Esophagus (tissue), 2 donors: ENCODE results near the gene CHAC1. TPM values are rescaled to one million over a fixed set of nuclear protein-coding genes. Genes with fewer than 3 reads are reported as not detected.
"Not testable (repeated sequence)": the region's sequence is repeated elsewhere in the genome, so short reads cannot be mapped to it uniquely, and the experiment has no call there.

Experiments used
- H3K27ac ChIP-seq, 2 donors: one replicate each; pipeline ENCODE4 v1.5.1; 2013; ENCODE audit warnings: low read depth in 2 of 2, mild to moderate bottlenecking in 2 of 2, inconsistent platforms in 1 of 2, low read length in 1 of 2, moderate library complexity in 1 of 2
- H3K27me3 ChIP-seq, 2 donors: one replicate each; pipeline ENCODE4 v1.6.1; 2013; ENCODE audit warnings: low read length in 2 of 2, control low read depth in 1 of 2, mild to moderate bottlenecking in 1 of 2; ENCODE audit not compliant: insufficient read depth in 2 of 2, control insufficient read depth in 1 of 2
- H3K36me3 ChIP-seq, 2 donors: one replicate each; pipeline ENCODE4 v1.6.1; 2013; ENCODE audit warnings: low read length in 1 of 2; ENCODE audit not compliant: control insufficient read depth in 2 of 2, insufficient read depth in 2 of 2
- H3K4me1 ChIP-seq, 2 donors: one replicate each; pipeline ENCODE4 v1.6.1; 2013; ENCODE audit warnings: low read length in 1 of 2; ENCODE audit not compliant: control insufficient read depth in 2 of 2, insufficient read depth in 2 of 2
- H3K4me3 ChIP-seq, 2 donors: one replicate each; pipeline ENCODE4 v1.5.1; 2013; ENCODE audit warnings: low read length in 2 of 2, mild to moderate bottlenecking in 2 of 2, low read depth in 1 of 2, moderate library complexity in 1 of 2
- H3K9me3 ChIP-seq, 2 donors: one replicate each; pipeline ENCODE4 v1.6.1; 2013; ENCODE audit warnings: mild to moderate bottlenecking in 2 of 2, low read depth in 1 of 2, low read length in 1 of 2, moderate library complexity in 1 of 2; ENCODE audit not compliant: control insufficient read depth in 2 of 2, insufficient read depth in 1 of 2
- WGBS, 2 donors: extraction: QIAGEN DNeasy Blood & Tissue Kit; methylation state at CpG; one replicate each; pipeline ENCODE4 v1.1.7; 2013; 5-methylcytosine and 5-hydroxymethylcytosine counted together
- polyA plus RNA-seq, 2 donors: library from polyadenylated mRNA; stranded (reverse); fragments of 200-250 nt; gene quantifications; one replicate each; pipeline ENCODE4 v1.2.3, GENCODE V29; 2013
- donor health status: healthy with polysubstance abuse.
- donor health status: Bipolar disorder and iron deficiency.

The CHAC1 gene
- polyA plus RNA-seq, 2 donors = 21.1 to 70.9 TPM

DNA sequence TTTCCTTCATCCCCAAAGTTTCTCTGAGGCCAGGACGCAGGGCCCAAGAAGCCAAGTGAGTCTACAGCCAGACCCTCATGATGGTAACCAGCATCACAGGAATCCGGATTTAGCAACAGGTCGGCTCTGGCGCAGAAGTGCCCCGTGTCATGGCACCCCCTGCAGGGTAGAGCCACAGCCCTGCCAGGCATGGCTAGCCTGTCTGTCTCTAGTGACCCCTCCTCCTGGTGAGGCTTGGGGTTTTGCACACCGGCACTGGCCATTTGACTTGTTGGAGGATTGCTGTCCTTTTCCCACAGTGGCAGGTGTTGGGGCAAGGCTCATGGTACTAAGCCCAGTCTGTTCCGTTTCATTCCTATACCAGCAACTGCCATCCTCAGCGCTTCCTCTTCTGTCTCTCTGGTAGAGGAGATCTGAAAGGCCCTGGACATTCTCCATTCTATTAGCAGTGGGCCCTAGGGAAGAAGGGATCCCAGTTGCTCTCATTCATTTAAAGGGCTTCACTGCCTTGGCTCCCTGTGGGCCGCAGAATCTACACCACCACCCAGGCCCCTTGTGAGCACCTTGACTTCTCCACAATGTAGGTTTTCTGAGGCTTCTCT is 9.4 kb upstream of the CHAC1 start:
- WGBS, 2 donors = 95 to 98% methylated on average over 9 of the region's 9 CpGs
- no peak overlapping the region for H3K27ac ChIP-seq

GRCh38 chr15:40944510-40945296 is 8.6 kb upstream of the CHAC1 start:
- Histone ChIP-seq H3K9me3 (no peaks in the 10 kb centered on the region), H3K27me3 (no peaks in the 10 kb centered on the region), H3K4me3 (no peak overlapping the region), H3K27ac (no peak overlapping the region), H3K36me3 (no peaks in the 10 kb centered on the region), H3K4me1 (peaks cover 2 to 12% of the 10 kb centered on the region in 2 donors)
- WGBS, 2 donors = 84 to 90% methylated on average over 11 of the region's 11 CpGs

More for the DNA sequence above, 9.4 kb upstream of the CHAC1 start:
- no peaks in the 10 kb centered on the region for H3K9me3 ChIP-seq
- H3K4me1 ChIP-seq = peaks cover 2 to 10% of the 10 kb centered on the region in 2 donors
- H3K27me3 ChIP-seq = no peaks in the 10 kb centered on the region
- H3K36me3 ChIP-seq = no peaks in the 10 kb centered on the region
- H3K4me3 ChIP-seq = no peak overlapping the region

- 80 to 82% methylated on average over 21 of the region's 21 CpGs for WGBS, 2 donors
These were observed 4.4 kb upstream of the CHAC1 start for GRCh38 chr15:40948706-40949473.

GRCh38 chr15:40949756-40950207 is 3.5 kb upstream of the CHAC1 start:
- Histone ChIP-seq H3K9me3 (no peaks in the 10 kb centered on the region), H3K27me3 (no peaks in the 10 kb centered on the region), H3K27ac (no peak overlapping the region), H3K4me3 (no peak overlapping the region), H3K4me1 (peaks cover 2 to 6% of the 10 kb centered on the region in 2 donors), H3K36me3 (no peaks in the 10 kb centered on the region)
- WGBS, 2 donors = 42 to 51% methylated on average over 7 of the region's 7 CpGs

More at GRCh38 chr15:40948706-40949473, 4.4 kb upstream of the CHAC1 start:
- Histone ChIP-seq H3K4me1 (peaks cover 2 to 6% of the 10 kb centered on the region in 2 donors), H3K9me3 (no peaks in the 10 kb centered on the region), H3K27ac (no peak overlapping the region), H3K4me3 (no peak overlapping the region), H3K36me3 (no peaks in the 10 kb centered on the region), H3K27me3 (no peaks in the 10 kb centered on the region)

- Histone ChIP-seq H3K27me3 (no peaks in the 10 kb centered on the region), H3K4me3 (no peak overlapping the region), H3K36me3 (no peaks in the 10 kb centered on the region), H3K9me3 (no peaks in the 10 kb centered on the region), H3K27ac (no peak overlapping the region), H3K4me1 (peaks cover 2 to 6% of the 10 kb centered on the region in 2 donors)
- WGBS, 2 donors = 86 to 91% methylated on average over 4 of the region's 4 CpGs
These were observed 1.5 kb upstream of the CHAC1 start for GRCh38 chr15:40951764-40952163.

DNA sequence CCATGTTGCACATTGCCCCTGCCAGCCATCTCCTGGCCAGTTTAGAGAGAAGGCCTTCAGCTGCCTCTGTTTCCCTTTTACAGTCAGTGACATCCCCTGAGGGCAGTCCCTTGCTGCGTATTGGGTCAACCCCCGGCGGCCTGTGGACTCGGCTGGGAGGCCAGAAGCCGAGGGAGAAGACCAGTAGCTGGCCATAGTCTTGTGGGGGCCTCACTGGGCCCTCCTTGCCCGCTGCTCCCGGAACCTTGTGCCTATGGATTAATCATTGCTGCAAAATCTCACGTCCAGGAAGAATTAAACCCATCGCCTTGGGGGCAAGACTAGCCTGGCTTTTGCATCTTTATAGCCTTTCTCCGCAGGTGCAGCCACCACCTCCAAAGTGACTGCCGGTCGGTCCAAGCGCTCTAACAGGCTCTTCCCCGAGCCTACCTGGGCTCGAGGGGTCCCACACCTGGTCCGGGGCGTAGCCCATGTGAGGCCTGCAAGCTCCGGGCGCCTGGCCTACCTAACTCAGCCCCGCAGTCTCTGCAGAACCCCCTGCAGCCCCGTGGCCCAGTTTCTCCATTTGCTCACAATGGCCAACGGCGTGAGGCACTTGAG is 870 bp upstream of the CHAC1 start:
- WGBS, 2 donors = 49 to 50% methylated on average over 23 of the region's 23 CpGs

GRCh38 chr15:40953713-40954074 is 423 bp downstream of the CHAC1 start:
- Histone ChIP-seq H3K27ac (peak overlapping the region in 1 of 2 donors; percentile 16), H3K36me3 (no peaks in the 10 kb centered on the region), H3K27me3 (no peaks in the 10 kb centered on the region), H3K9me3 (no peaks in the 10 kb centered on the region), H3K4me1 (peaks cover 0 to 10% of the 10 kb centered on the region in 2 donors), H3K4me3 (peak overlapping the region; percentile 70 to 72)
- 4 to 9% methylated on average over 17 of the region's 17 CpGs for WGBS, 2 donors

More for the DNA sequence above, 870 bp upstream of the CHAC1 start:
- H3K9me3 ChIP-seq = no peaks in the 10 kb centered on the region
- no peaks in the 10 kb centered on the region for H3K36me3 ChIP-seq
- peak overlapping the region; percentile 46 to 85 for H3K27ac ChIP-seq
- H3K4me3 ChIP-seq = peak overlapping the region; percentile 70 to 72
- peaks cover 1 to 6% of the 10 kb centered on the region in 2 donors for H3K4me1 ChIP-seq
- no peaks in the 10 kb centered on the region for H3K27me3 ChIP-seq

DNA sequence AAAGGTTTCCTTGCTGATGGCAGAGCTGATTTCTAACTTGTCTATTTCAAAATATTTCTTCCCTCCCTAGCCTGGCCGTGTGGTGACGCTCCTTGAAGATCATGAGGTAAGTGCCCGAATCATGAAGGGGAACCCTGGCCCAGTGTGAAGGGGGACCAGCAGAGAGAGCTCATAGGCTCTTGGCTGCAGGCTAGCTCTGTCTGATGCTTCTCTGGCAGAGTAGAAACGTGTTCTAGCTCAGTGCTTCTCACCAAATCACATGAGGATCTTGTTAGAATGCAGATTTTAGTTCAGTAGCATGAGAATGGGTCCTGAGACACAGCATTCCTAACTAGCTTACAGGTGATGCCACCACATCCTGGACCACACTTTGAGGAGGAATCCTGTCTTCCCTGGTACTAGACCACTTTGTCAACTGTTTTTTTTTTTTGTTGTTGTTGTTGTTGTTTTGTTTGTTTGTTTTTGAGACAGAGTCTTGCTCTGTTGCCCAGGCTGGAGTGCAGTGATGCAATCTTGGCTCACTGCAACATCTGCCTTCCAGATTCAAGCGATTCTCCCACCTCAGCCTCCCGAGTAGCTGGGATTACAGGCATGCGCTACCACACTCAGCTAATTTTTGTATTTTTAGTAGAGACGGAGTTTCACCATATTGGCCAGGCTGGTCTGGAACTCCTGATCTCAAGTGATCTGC is 1.0 kb downstream of the CHAC1 start:
- not testable (repeated sequence) for H3K27ac ChIP-seq, H3K36me3 ChIP-seq, H3K27me3 ChIP-seq, H3K9me3 ChIP-seq, H3K4me1 ChIP-seq
- 68 to 73% methylated on average over 8 of the region's 8 CpGs for WGBS, 2 donors
- peak overlapping the region; percentile 70 to 72 for H3K4me3 ChIP-seq
